Measurements from ENCODE around the gene CAMKMT.

- TF ChIP-seq CTCF (conservative IDR thresholded peaks at IDR 0.05; ENCODE audit: low read depth, low read length) = no peak
- TF ChIP-seq EZH2 (IDR thresholded peaks at IDR 0.05; ENCODE audit: borderline replicate concordance, low read depth, low read length, poor library complexity, severe bottlenecking) = no peak
Observed at GRCh38 chr2:44361330-44362206, at the start of gene CAMKMT, which contains the start of gene PREPL.
